CD4-positive, alpha-beta T cell (primary cell): ENCODE measurements around the gene ANKRD6. TPM values are rescaled to one million over a fixed set of nuclear protein-coding genes. Genes with fewer than 3 reads are reported as not detected.

Experiments
- ATAC-seq: fragments of 200-7000 bp; cut with Tn5 transposase; one replicate; pipeline ENCODE4 v1.10.0; 2022; ENCODE audit warnings: mild to moderate bottlenecking; ENCODE audit not compliant: poor library complexity
- CTCF ChIA-PET: fragments of 350-600 bp; sonication (Branson Sonifier 250); formaldehyde crosslinking; loops from one replicate; lab custom pipeline; 2021; ENCODE audit warnings: antibody characterized with exemption, inconsistent platforms; lab: Charles Lee
- POLR2A ChIA-PET: fragments of 350-600 bp; sonication (Branson Sonifier 250); formaldehyde crosslinking; loops from one replicate; lab custom pipeline; 2021; ENCODE audit warnings: antibody characterized with exemption, inconsistent platforms; lab: Charles Lee
- DNase-seq, 14 experiments: peaks; one replicate each; pipeline ENCODE4 v3.0.0-alpha.2; 2013 to 2020; ENCODE audit warnings: mixed read lengths in 2 of 14
- H3K27ac ChIP-seq, 2 donors: one replicate each; pipeline versions ENCODE4 v1.5.1 to v1.7.0; 2013; ENCODE audit warnings: low read length in 2 of 2, low read depth in 1 of 2, mild to moderate bottlenecking in 1 of 2
- H3K27me3 ChIP-seq, 2 experiments: 1 replicate in 1 of 2; 2 replicates in 1 of 2; pipeline versions ENCODE4 v1.6.1 to v1.7.0; 2013; ENCODE audit warnings: low read length in 2 of 2, control low read depth in 1 of 2, mild to moderate bottlenecking in 1 of 2, moderate library complexity in 1 of 2; ENCODE audit not compliant: insufficient read depth in 2 of 2, control insufficient read depth in 1 of 2
- H3K36me3 ChIP-seq: one replicate; pipeline ENCODE4 v1.6.1; 2013; ENCODE audit warnings: low read length, control low read depth; ENCODE audit not compliant: insufficient read depth
- H3K4me1 ChIP-seq: one replicate; pipeline ENCODE4 v1.6.1; 2013; ENCODE audit warnings: low read length, control low read depth; ENCODE audit not compliant: insufficient read depth
- H3K4me3 ChIP-seq: one replicate; pipeline ENCODE4 v1.5.1; 2013; ENCODE audit warnings: mild to moderate bottlenecking, low read length, moderate library complexity
- H3K9me3 ChIP-seq, 2 experiments: 1 replicate in 1 of 2; 2 replicates in 1 of 2; pipeline versions ENCODE4 v1.6.1 to v1.7.0; 2013; ENCODE audit warnings: low read length in 2 of 2, mild to moderate bottlenecking in 2 of 2, control low read depth in 1 of 2, moderate library complexity in 1 of 2; ENCODE audit not compliant: control insufficient read depth in 1 of 2, insufficient read depth in 1 of 2
- H3K27ac Mint-ChIP-seq: one replicate; pipeline ENCODE4 v1.8.0; 2020; ENCODE audit warnings: mixed read lengths
- H3K27me3 Mint-ChIP-seq: one replicate; pipeline ENCODE4 v1.8.0; 2021; ENCODE audit warnings: mixed read lengths
- H3K36me3 Mint-ChIP-seq: one replicate; pipeline ENCODE4 v1.8.0; 2021; ENCODE audit warnings: low read depth, mixed read lengths
- H3K4me1 Mint-ChIP-seq: one replicate; pipeline ENCODE4 v1.8.0; 2021; ENCODE audit warnings: low read depth, mixed read lengths
- H3K4me3 Mint-ChIP-seq: one replicate; pipeline ENCODE4 v1.8.0; 2020; ENCODE audit warnings: mild to moderate bottlenecking, mixed read lengths
- H3K9me3 Mint-ChIP-seq: one replicate; pipeline ENCODE4 v1.8.0; 2020; ENCODE audit warnings: mixed read lengths
- CTCF ChIP-seq: fragments of 200-600 bp; IDR thresholded peaks from one replicate; pipeline ENCODE4 v1.8.0; 2022; ENCODE audit warnings: antibody characterized with exemption, mild to moderate bottlenecking
- intact Hi-C, 2 experiments: fragments of 100-400 bp; cut with DNase I in 1 of 2; cut with micrococcal nuclease in 1 of 2; formaldehyde crosslinking; loops; one replicate each; pipeline versions ENCODE4 v1.15.1 to v1.9.0; 2023 to 2025; cut with DNase I, micrococcal nuclease
- total RNA-seq, 174 experiments: library from RNA in 2 of 174; stranded (reverse) in 2 of 174; gene quantifications; one replicate each; pipeline ENCODE4 v1.2.3 and lab custom pipeline; 2021 to 2026

ANKRD6 gene
- total RNA-seq, 2 experiments from 2014 or later: 3.8 to 4.8 TPM

GRCh38 chr6:89481695-89482094, 48.7 kb downstream of the ANKRD6 start:
- intact Hi-C loops: no loop called here
- Mint-ChIP-seq H3K36me3 (no peaks in the 10 kb centered on the region), H3K4me1 (no peaks in the 10 kb centered on the region), H3K4me3 (no peak overlapping the region), H3K27ac (no peak overlapping the region), H3K27me3 (peaks cover 4% of the 10 kb centered on the region), H3K9me3 (no peaks in the 10 kb centered on the region)
- POLR2A ChIA-PET: no interaction called here
- no peaks in the 10 kb centered on the region for H3K36me3 ChIP-seq
- no peaks in the 10 kb centered on the region for H3K9me3 ChIP-seq
- no peak for ATAC-seq
- no peaks in the 10 kb centered on the region for H3K4me1 ChIP-seq
- CTCF ChIA-PET: no interaction called here
- DNase-seq: no peak
- H3K27ac ChIP-seq: no peak overlapping the region
- H3K4me3 ChIP-seq: no peak overlapping the region
- no peak for TF ChIP-seq CTCF
- H3K27me3 ChIP-seq: no peaks in the 10 kb centered on the region

GRCh38 chr6:89482126-89482525, 49.2 kb downstream of the ANKRD6 start:
- no peaks in the 10 kb centered on the region for H3K9me3 Mint-ChIP-seq
- intact Hi-C loops: no loop called here
- H3K27me3 Mint-ChIP-seq: peaks cover 4% of the 10 kb centered on the region
- H3K36me3 ChIP-seq: no peaks in the 10 kb centered on the region
- no peak for TF ChIP-seq CTCF
- H3K36me3 Mint-ChIP-seq: no peaks in the 10 kb centered on the region
- H3K27ac Mint-ChIP-seq: no peak overlapping the region
- POLR2A ChIA-PET: no interaction called here
- no peaks in the 10 kb centered on the region for H3K4me1 Mint-ChIP-seq
- H3K27ac ChIP-seq: no peak overlapping the region
- no peaks in the 10 kb centered on the region for H3K9me3 ChIP-seq
- no peaks in the 10 kb centered on the region for H3K4me1 ChIP-seq
- no peak overlapping the region for H3K4me3 ChIP-seq
- CTCF ChIA-PET: no interaction called here
- ATAC-seq (no peak), DNase-seq (no peak)
- H3K4me3 Mint-ChIP-seq: no peak overlapping the region
- no peaks in the 10 kb centered on the region for H3K27me3 ChIP-seq

- H3K36me3 ChIP-seq: no peaks in the 10 kb centered on the region
- intact Hi-C loops: no loop called here
- no peaks in the 10 kb centered on the region for H3K27me3 ChIP-seq
- H3K4me3 ChIP-seq: no peak overlapping the region
- no peaks in the 10 kb centered on the region for H3K4me1 ChIP-seq
- H3K9me3 Mint-ChIP-seq: no peaks in the 10 kb centered on the region
- no peak overlapping the region for H3K27ac ChIP-seq
- no peaks in the 10 kb centered on the region for H3K4me1 Mint-ChIP-seq
- H3K27me3 Mint-ChIP-seq: peaks cover 4% of the 10 kb centered on the region
- H3K36me3 Mint-ChIP-seq: no peaks in the 10 kb centered on the region
- no peak for TF ChIP-seq CTCF
- H3K4me3 Mint-ChIP-seq: no peak overlapping the region
- H3K27ac Mint-ChIP-seq: no peak overlapping the region
- POLR2A ChIA-PET: no interaction called here
- ATAC-seq (no peak), DNase-seq (no peak)
- CTCF ChIA-PET: no interaction called here
- H3K9me3 ChIP-seq: no peaks in the 10 kb centered on the region
These were observed 50.3 kb downstream of the ANKRD6 start for GRCh38 chr6:89483111-89483720.
